DMS53 treated with DMSO at 0.1 percent for 48 hours (cell line): Measurements from ENCODE around the gene ZNF605.
A peak's percentile ranks its signal among the peaks of the same experiment; 100 is the strongest.
"Not testable (repeated sequence)": the region's sequence is repeated elsewhere in the genome, so short reads cannot be mapped to it uniquely, and the experiment has no call there.

Experiments used
- DNase-seq: peaks from one replicate; lab custom pipeline; 2025; ENCODE audit not compliant: unreplicated experiment; lab: John Stamatoyannopoulos, UW

Gene ZNF605

DNA sequence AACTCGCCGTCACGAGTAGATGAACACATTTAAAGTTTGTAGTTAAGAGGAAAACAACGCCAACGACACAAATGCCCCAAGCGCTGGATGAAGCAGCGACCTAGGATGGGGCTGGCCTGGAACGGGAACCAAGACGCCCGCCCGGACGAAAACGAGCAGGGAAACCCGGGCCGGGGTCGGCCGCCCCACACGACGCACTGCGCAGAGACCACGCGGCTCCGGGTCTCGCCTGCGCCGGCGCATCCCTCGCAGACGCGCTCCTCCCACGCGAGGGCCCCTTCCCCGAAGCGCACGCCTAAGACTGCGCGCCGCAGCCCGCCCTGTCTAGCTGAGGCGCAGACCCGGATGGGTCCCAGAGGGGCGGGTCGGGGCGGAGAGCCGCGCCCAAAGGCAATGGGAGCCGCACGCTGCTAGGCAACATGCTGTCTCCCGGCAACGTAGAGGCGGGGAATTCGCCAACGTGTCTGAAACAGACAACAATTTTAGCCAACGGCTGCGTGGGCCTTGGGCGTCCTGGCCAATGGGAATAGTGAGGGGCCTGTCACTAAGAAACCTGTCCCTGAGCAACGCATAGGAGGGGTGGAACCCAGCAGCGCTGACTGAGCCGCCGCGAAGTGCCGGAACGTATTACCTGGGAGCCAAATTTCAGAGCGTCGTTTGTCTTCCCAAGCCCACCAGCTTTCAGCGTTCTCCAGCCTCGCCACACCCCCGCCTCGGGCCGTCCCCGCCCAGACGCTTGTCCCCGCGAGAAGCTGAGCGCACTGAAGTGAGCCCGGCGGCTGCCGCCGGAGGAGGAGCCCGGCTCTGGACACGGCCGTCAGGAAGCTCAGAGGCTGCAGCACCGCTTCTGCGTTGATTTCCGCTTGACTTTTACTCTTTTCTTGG, 47.7 kb downstream of the ZNF605 start:
- peak; percentile 96 for DNase-seq

DNA sequence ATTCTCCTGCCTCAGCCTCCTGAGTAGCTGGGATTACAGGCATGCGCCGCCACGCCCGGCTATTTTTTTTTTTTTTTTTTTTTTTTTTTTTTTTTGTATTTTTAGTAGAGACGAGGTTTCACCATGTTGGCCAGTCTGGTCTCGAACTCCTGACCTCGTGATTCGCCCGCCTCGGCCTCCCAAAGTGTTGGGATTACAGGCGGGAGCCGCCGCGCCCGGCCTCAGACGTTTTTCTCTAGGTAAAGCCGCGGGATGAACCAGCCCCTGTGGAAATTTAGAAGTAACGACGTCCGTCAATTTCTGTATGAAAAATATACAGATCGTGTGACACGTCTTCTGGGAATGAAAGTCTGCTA, 48.3 kb downstream of the ZNF605 start:
- DNase-seq = not testable (repeated sequence)

DNA sequence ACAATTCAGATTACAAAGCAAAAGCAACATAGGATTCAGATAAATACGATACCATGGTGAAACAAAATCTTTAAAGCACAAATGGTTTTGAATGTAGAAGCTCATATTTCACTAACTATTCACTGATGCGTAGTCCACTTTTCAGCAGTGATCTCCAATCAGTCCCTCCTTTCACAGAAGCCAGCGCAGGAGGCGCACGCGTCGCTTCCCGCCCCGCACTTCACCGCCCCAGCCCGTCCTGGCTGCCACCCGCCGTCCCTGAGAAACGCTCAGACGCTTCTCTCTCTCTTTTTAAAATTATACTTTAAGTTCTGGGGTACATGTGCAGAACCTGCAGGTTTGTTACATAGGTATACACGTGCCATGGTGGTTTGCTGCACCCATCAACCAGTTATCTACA, 48.9 kb downstream of the ZNF605 start:
- DNase-seq = no peak

DNA sequence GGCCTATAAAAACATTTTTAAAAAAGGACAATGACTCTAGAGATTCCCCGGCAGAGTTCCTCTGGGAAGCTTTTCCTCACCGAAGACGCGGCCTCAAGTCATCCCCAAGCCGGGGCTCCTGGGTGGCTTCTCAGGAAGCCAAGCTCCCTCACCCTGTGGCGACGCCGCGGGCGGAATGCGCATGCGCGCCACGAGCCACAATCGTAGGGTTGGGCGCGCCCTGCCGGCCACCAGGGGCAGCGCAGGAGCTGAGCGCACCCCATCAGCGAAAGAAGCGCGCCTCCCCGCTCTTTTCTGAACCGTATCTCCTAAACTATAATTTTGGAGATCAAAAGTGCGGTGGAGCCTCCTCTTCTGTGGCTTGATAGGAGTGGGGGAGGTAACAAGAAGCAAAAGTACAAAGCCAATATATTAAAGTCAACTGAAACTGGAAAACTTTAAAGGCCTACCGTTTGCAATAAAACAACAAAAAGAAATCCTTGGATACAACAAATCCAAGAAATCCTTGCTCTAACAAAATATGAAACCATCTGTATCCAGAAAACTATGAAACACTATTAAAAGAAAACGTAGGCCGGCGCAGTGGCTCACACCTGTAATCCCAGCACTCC, 51.3 kb downstream of the ZNF605 start:
- DNase-seq = no peak

DNA sequence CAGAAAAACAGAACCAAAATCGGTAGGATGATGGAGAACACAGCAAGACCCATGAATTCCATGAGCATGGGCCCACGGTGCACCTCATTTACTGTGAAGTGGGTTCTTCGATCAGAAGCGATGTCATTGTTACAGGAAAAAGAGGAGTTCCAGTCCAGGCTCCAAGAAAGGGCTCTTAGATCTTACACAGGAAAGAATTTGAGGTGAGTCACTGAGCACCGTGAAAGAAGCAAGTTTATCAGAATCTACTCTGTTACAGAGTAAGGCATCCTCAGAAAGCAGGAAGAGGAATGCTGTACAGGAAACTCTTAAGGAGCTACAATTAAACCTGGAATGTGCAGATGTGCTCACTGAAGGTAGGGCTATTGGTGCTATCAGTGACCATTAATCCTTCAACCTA, 57.1 kb downstream of the ZNF605 start:
- DNase-seq = no peak

DNA sequence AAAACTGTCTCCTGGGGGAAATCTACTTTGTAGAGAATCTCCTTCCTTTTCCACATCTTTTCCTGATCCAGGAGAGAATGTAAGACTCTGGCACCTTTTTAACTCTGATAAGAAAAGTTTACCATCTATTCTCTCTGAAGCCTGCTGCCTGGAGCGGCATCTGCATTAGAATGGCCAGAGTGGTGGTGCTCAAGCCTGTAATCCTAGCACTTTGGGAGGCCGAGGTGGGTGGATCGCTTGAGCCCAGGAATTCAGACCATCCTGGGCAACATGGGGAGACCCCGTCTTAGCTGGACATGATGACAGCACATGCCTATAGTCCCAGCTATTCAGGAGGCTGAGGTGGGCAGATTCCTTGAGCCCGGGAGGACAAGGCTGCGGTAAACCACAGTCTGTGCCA, 67.3 kb downstream of the ZNF605 start:
- DNase-seq = no peak

DNA sequence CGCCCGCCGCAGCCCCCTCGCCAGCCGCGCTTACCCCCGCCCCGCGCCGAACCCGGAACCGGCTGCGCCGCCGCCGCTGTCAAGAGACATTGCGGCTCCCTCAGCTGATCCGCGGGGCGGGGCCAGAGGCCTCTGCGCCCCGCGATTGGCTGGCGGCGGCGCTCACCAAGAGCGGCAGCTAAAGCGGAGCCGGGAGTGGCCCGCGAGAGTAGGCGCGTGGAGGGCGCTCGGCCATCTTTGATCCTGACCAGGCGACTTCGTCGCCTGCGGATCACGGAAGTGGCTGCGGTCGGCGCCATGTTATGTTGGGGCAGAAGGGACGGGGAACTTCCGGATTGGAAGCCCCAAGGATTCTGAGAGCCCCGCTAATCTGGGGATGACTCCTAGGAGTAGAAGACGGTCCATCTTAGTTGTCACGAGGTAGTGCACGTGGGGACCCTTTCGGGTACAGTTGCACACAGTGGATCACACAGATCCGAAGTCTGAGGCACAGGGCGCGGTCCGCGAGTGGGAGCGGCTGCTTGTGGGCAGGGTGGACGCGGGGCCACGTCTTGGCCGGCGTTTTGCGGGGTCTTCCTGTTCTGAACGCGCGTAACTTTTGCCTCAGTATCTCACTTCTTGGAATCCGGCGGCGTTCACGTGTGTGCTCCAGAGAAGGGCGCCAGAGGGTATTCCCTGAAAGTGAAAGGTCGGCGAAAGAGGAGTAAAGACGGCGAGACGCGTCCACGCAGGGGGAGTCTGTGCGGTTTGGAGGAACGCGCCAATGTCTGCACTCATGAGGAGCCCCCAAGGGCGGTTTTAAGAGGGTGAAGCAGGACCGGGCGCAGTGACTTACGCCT, 68.4 kb downstream of the ZNF605 start, which contains the start of gene CHFR:
TSS of gene CHFR (minus strand) at position 93 of the 839 bp plus-strand sequence. CDS start 277 bp downstream, outside the sequence.
- peak; percentile 96 for DNase-seq

DNA sequence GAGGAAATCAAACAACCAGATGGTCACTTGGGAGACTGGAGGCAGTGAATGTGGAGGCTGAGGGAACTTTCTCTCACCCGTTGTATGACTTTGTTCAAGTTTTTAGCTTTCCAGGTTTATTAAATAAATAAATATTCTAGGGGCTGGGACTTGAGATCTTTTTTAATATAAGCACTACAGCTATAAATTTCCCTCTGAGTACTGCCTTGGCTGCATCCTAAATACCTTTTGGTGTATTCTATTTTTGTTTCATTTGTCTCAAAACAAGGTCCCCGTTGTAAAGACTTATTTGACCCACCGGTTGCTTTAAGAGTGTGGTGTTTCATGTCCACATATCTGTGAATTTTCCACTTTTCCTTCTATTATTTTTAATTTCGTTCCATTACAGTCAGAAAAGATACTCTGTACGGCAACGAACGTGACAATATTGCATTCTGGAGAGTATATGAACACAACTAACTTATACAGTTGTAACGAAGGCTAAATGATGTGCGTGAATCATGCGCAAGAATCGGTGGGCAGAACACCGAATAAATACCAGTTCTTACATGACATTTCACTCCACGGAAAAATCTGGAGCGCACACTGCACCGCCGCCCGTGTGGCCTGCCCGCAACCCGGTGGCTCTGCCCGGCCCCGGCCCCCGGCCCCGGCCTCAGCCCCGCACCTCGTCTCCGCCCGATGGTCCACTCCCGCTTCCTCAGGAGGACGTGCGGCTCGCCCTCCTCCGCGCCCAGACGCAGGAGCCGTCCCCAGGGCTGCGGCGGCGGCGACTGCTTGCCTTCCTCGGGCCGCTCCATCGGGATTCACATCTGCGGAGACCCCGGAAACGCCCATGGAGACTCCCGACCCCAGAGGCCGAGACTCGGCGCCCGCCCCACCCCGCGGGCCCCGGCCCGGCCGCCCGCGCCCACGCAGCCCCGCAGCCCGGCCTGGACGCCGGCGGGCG, 69.3 kb downstream of the ZNF605 start:
- no peak for DNase-seq

DNA sequence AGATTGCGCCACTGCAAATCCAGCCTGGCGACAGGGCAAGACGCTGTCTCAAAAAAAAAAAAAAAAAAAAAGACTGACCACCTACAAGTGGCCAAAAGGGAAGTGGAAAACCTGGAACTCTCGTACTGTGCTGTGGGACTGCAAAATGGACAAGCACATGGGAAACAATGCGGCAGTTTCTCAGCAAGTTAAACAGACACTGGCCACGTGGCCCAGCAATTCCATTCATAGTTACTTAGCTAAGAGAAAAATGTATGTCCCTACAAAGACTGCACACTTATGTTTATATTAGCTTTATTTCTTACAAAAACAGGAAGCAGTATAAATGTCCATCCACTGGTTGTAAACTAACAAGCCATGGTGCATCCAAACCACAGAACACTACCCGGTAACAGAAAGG, 74.3 kb downstream of the ZNF605 start:
- DNase-seq = no peak

DNA sequence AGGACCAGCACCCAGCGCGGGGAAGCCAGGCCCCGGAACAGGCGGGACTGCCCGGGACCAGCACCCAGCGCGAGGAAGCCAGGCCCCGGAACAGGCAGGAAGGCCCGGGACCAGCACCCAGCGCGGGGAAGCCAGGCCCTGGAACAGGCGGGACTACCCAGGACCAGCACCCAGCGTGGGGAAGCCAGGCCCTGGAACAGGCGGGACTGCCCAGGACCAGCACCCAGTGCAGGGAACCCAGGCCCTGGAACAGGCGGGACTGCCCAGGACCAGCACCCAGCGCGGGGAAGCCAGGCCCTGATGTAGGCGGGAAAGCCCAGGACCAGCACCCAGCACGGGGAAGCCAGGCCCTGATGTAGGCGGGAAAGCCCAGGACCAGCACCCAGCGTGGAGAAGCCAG, 81.5 kb downstream of the ZNF605 start:
- not testable (repeated sequence) for DNase-seq

DNA sequence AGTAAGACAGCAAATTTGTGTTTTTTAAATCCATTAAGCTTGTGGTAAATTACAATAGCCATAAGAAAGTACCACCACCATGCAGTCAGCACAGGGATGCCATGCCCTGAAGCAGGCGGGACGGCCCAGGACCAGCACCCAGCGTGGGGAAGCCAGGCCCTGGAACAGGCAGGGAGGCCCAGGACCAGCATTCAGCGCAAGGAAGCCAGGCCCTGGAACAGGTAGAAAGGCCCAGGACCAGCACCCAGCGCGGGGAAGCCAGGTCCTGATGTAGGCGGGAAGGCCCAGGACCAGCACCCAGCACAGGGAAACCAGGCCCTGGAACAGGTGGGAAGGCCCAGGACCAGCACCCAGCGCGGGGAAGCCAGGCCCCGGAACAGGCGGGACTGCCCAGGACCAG, 81.9 kb downstream of the ZNF605 start:
- no peak for DNase-seq

DNA sequence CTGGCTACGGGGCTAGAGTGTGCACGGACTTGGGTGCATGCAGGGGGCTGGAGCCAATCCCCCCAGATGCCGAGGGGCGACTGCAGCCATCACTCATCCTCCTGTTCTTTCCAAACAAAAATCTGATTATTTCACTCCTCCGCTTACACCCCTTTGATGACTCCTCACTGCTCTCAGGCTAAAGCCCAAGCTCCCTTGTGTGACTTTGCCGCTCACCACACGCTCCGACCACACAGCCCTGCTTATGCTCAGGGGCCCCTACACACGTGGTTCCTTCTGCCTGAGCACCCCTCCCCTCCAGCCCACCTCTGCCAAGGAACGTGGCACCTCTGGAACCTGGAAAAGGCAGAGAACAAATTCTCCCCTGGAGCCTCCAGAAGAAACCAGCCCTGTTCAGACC, 82.4 kb downstream of the ZNF605 start:
- no peak for DNase-seq

DNA sequence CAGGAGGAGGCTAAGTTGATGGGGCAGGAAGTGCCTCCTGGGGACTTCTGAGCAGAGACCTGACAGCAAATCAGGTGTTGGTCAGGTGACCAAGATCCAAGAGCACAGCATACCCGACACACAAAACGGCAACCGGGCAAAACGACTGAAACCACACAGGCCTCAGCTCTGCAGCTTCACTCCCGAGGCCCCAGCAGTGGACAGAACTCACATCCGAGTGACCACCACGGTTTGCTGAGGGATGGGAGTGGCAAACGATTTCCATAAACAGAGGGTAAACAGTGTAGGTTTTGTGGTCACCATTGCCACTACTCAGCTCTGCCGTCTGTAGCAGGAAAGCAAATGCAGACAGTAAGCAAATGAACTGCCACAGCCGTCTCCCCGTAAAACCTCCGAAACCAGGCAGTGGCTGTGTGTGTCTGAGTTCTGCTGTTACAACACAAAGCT, 83.1 kb downstream of the ZNF605 start:
- DNase-seq = no peak

DNA sequence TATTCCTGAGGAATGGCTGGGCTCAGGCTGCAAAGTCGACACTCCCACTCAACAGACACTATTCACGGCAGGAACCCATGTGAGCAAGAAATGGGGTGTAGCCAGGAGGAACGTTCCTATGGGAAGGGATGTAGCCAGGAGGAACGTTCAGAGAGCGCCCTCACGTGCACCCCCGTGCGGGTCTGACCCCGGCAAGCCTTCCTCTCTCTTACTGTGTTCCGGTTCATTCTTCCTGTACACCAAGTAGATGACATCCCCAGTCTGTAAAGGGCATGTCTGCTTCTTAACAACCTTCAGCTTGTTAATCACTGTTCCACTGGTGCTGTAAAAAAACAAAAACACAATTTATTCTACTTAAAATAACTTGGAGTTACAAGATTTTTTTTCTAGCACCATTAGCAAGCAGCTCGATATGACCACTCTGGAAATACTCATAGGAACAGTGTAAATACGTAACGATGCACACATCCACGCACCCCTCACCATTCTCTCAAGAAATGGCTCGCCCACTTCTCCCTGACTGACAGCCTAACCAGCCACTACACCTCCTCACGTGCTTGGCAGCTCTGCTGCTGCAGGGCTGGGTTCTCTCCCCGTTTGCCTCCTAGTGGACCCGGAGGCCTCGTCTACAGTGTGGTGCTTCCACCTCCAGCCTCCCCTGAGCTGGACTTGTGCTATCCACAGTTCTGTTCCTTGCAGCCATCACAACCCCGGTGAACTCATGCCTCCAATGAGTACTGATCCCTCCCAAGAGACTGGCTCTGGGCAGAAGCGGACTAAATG, 83.8 kb downstream of the ZNF605 start:
- DNase-seq = no peak

DNA sequence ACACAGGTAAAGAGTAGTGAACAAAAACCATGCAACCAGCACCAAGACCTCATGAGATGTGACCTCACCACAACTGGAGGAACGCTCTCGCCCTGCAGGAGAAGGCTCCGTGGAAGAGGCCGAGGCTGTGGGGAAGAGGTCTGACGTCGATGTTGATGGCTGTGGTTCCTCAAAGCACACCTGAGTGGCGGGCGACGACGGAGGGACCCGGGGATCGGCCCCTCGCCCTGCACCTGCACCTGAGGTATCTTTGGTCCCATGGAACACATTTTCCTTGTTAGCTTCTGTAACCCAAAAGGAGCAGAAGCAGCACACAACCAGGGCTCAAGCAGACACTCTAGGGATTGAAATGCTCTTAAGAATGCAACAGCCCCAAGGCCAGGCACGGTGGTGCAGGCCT, 86.6 kb downstream of the ZNF605 start:
- no peak for DNase-seq
